ENCODE results near the gene PDE1A. TPM values are rescaled to one million over a fixed set of nuclear protein-coding genes. Genes with fewer than 3 reads are reported as not detected.

PDE1A gene
- total and polyA plus RNA-seq, 8 donors = 0.60 to 4.2 (median 1.6) TPM

- 81 to 90% methylated on average over 1 of the region's 1 CpG for WGBS, 2 donors
- Histone ChIP-seq H3K36me3 (no peaks in the 10 kb centered on the region), H3K4me1 (no peaks in the 10 kb centered on the region), H3K9me3 (no peaks in the 10 kb centered on the region), H3K27me3 (no peaks in the 10 kb centered on the region), H3K27ac (no peak overlapping the region), H3K4me3 (no peak overlapping the region)
- FAIRE-seq (no peak), ATAC-seq (no peak), DNase-seq (no peak)
- intact Hi-C loops (cut with DNase I) = no loop called here
- no peak for TF ChIP-seq CTCF (IDR thresholded peaks at IDR 0.05)
Observed at GRCh38 chr2:182241936-182242335, 184.9 kb downstream of the PDE1A start.

- H3K27me3 ChIP-seq = no peaks in the 10 kb centered on the region
- DNase-seq = peak in 4 of 6 donors; percentile 22 to 58 (median 33)
- H3K9me3 ChIP-seq = no peaks in the 10 kb centered on the region
- ATAC-seq = peak; percentile 80 to 98 (median 98)
- no peaks in the 10 kb centered on the region for H3K4me1 ChIP-seq
- no peak for FAIRE-seq
- intact Hi-C loops (cut with DNase I) = no loop called here
- H3K4me3 ChIP-seq = no peak overlapping the region
- TF ChIP-seq CTCF (IDR thresholded peaks at IDR 0.05) = peak in 2 of 4 donors; percentile 26 to 38
- H3K27ac ChIP-seq = no peak overlapping the region
- H3K36me3 ChIP-seq = no peaks in the 10 kb centered on the region
- 17 to 26% methylated on average over 5 of the region's 5 CpGs for WGBS, 2 donors
Observed at GRCh38 chr2:182240862-182241371, 185.9 kb downstream of the PDE1A start.

GRCh38 chr2:182230561-182230960 is 196.3 kb downstream of the PDE1A start:
- Histone ChIP-seq H3K27ac (no peak overlapping the region), H3K4me3 (no peak overlapping the region), H3K27me3 (no peaks in the 10 kb centered on the region), H3K4me1 (peaks cover 0 to 4% (median 0%) of the 10 kb centered on the region in 3 donors), H3K9me3 (no peaks in the 10 kb centered on the region), H3K36me3 (no peaks in the 10 kb centered on the region)
- DNase-seq (no peak), ATAC-seq (no peak), FAIRE-seq (no peak)
- intact Hi-C loops (cut with DNase I) = no loop called here
- TF ChIP-seq CTCF (IDR thresholded peaks at IDR 0.05) = no peak

- FAIRE-seq = no peak
- TF ChIP-seq CTCF (IDR thresholded peaks at IDR 0.05) = no peak
Observed at GRCh38 chr2:182229297-182229696, 197.5 kb downstream of the PDE1A start.

GRCh38 chr2:182228741-182229140 is 198.1 kb downstream of the PDE1A start:
- H3K27me3 ChIP-seq = no peaks in the 10 kb centered on the region
- H3K36me3 ChIP-seq = no peaks in the 10 kb centered on the region
- FAIRE-seq (no peak), DNase-seq (no peak), ATAC-seq (no peak)
- H3K4me1 ChIP-seq = peaks cover 0 to 4% (median 0%) of the 10 kb centered on the region in 3 donors
- intact Hi-C loops (cut with DNase I) = no loop called here
- TF ChIP-seq CTCF (IDR thresholded peaks at IDR 0.05) = no peak
- no peak overlapping the region for H3K27ac ChIP-seq
- H3K4me3 ChIP-seq = no peak overlapping the region
- H3K9me3 ChIP-seq = no peaks in the 10 kb centered on the region
- 82 to 94% methylated on average over 2 of the region's 2 CpGs for WGBS, 2 donors

More at GRCh38 chr2:182229297-182229696, 197.5 kb downstream of the PDE1A start:
- no peaks in the 10 kb centered on the region for H3K9me3 ChIP-seq
- peaks cover 0 to 4% (median 0%) of the 10 kb centered on the region in 3 donors for H3K4me1 ChIP-seq
- no peak overlapping the region for H3K4me3 ChIP-seq
- no peaks in the 10 kb centered on the region for H3K36me3 ChIP-seq
- intact Hi-C loops (cut with DNase I) = no loop called here
- 85 to 89% methylated on average over 2 of the region's 2 CpGs for WGBS, 2 donors
- DNase-seq (no peak), ATAC-seq (no peak)
- no peak overlapping the region for H3K27ac ChIP-seq
- no peaks in the 10 kb centered on the region for H3K27me3 ChIP-seq
